A549 (cell line): ENCODE data around the gene KIF13A.

Source experiments
- CHD2 ChIP-seq: fragments of 150-350 bp; IDR thresholded peaks from 2 replicates; pipeline ENCODE4 v1.6.1; 2014; ENCODE audit warnings: low read length; ENCODE audit not compliant: partially characterized antibody
- CHD4 ChIP-seq: fragments of 200-600 bp; sonication (generic); IDR thresholded peaks from 2 replicates; pipeline ENCODE4 v1.6.1; 2016; ENCODE audit warnings: antibody characterized with exemption, mild to moderate bottlenecking, borderline replicate concordance
- EP300 ChIP-seq, 2 experiments: fragments of >200 bp; sonication (Bioruptor Twin); formaldehyde crosslinking; IDR thresholded peaks; 2 replicates in 1 of 2; 3 replicates in 1 of 2; pipeline ENCODE4 v1.6.1; 2016 to 2017
- HDAC2 ChIP-seq: fragments of 200-600 bp; sonication (generic); IDR thresholded peaks from 2 replicates; pipeline ENCODE4 v1.6.1; 2016
- REST ChIP-seq: fragments of 200-600 bp; sonication (generic); IDR thresholded peaks from 2 replicates; pipeline ENCODE4 v1.6.1; 2016; ENCODE audit warnings: antibody characterized with exemption, mild to moderate bottlenecking, moderate library complexity
- RFX5 ChIP-seq: fragments of 450-650 bp; IDR thresholded peaks from 2 replicates; pipeline ENCODE4 v1.7.1; 2014; ENCODE audit warnings: antibody characterized with exemption, mild to moderate bottlenecking, moderate library complexity
- SMC3 ChIP-seq: fragments of >200 bp; sonication (Bioruptor Twin); formaldehyde crosslinking; IDR thresholded peaks from 3 replicates; pipeline ENCODE4 v1.6.1; 2018; ENCODE audit warnings: inconsistent platforms
- TP53 ChIP-seq: fragments of 250-450 bp; sonication (Bioruptor Pico); IDR thresholded peaks from 2 replicates; pipeline ENCODE4 v1.5.0; 2021; ENCODE audit warnings: mild to moderate bottlenecking, moderate library complexity

GRCh38 chr6:18011287-18011686 lies 23.9 kb upstream of the KIF13A start:
- no peak for TF ChIP-seq EP300 (IDR thresholded peaks at IDR 0.05)
- TF ChIP-seq HDAC2, result no peak
- TF ChIP-seq TP53 (CRISPR knock-in tag), result no peak
- TF ChIP-seq RFX5, result no peak
- TF ChIP-seq REST, result no peak
- no peak for TF ChIP-seq CHD4
- TF ChIP-seq SMC3, result no peak
- no peak for TF ChIP-seq CHD2
